SU-DHL-6 (cell line): ENCODE measurements around the gene PCDHA13.

Experiments
- H2AFZ ChIP-seq: fragments of 200-600 bp; sonication (generic); 2 replicates; pipeline ENCODE4 v1.6.1; 2014; ENCODE audit warnings: low read depth, mild to moderate bottlenecking, moderate library complexity, mixed read lengths, antibody characterized with exemption, low read length; ENCODE audit not compliant: severe bottlenecking
- H3F3A ChIP-seq: fragments of 200-600 bp; shearing (Covaris generic); 2 replicates; pipeline ENCODE4 v1.6.0; 2016; ENCODE audit warnings: antibody characterized with exemption, mild to moderate bottlenecking; ENCODE audit not compliant: insufficient read depth
- H3K27ac ChIP-seq: fragments of 200-600 bp; sonication (generic); 2 replicates; pipeline ENCODE4 v1.5.1; 2016; ENCODE audit warnings: low read depth, mild to moderate bottlenecking, low read length, moderate library complexity, mixed read lengths
- H3K27me3 ChIP-seq: fragments of 200-600 bp; sonication (generic), shearing (Covaris generic); 2 replicates; pipeline ENCODE4 v1.6.0; 2014; ENCODE audit warnings: mild to moderate bottlenecking, low read length
- H3K36me3 ChIP-seq: fragments of 200-600 bp; sonication (generic); 2 replicates; pipeline ENCODE4 v1.6.1; 2014; ENCODE audit warnings: mild to moderate bottlenecking, low read length, mixed read lengths
- H3K4me2 ChIP-seq: fragments of 300-600, 200-600 bp; shearing (Covaris generic), sonication (generic); 2 replicates; pipeline ENCODE4 v1.6.0; 2014; ENCODE audit warnings: low read length, low read depth, mild to moderate bottlenecking; ENCODE audit not compliant: poor library complexity, severe bottlenecking
- H3K4me3 ChIP-seq: fragments of 200-600 bp; sonication (generic); 2 replicates; pipeline ENCODE4 v1.5.1; 2014; ENCODE audit warnings: antibody characterized with exemption, low read length, mild to moderate bottlenecking, mixed read lengths; ENCODE audit not compliant: insufficient read depth, poor library complexity, severe bottlenecking
- H3K79me2 ChIP-seq: fragments of 200-600 bp; sonication (generic); 2 replicates; pipeline ENCODE4 v1.6.1; 2014; ENCODE audit warnings: mild to moderate bottlenecking, low read length, moderate library complexity; ENCODE audit not compliant: insufficient read depth
- H3K9ac ChIP-seq: fragments of 200-600 bp; sonication (generic); 2 replicates; pipeline ENCODE4 v1.7.0; 2014; ENCODE audit warnings: mild to moderate bottlenecking, low read length
- H3K9me2 ChIP-seq: fragments of 200-600 bp; sonication (generic); replicated peaks from 2 replicates; pipeline ENCODE4 v1.6.1; 2014; ENCODE audit warnings: low read length; ENCODE audit not compliant: insufficient read depth
- H3K9me3 ChIP-seq: fragments of 200-600 bp; sonication (generic); 2 replicates; pipeline ENCODE4 v1.6.1; 2014; ENCODE audit warnings: low read length, mixed read lengths; ENCODE audit not compliant: insufficient read depth
- H4K20me1 ChIP-seq: fragments of 200-600 bp; sonication (generic); 2 replicates; pipeline ENCODE4 v1.6.1; 2014; ENCODE audit warnings: low read depth, mild to moderate bottlenecking, antibody characterized with exemption, low read length, moderate library complexity, mixed read lengths
- CTCF ChIP-seq: fragments of 200-600 bp; sonication (generic); IDR thresholded peaks from one replicate; pipeline ENCODE4 v1.5.1; 2017; ENCODE audit warnings: antibody characterized with exemption, mild to moderate bottlenecking, low read length, moderate library complexity; ENCODE audit not compliant: insufficient read depth, poor library complexity, severe bottlenecking
- EZH2phosphoT487 ChIP-seq: fragments of 200-600 bp; sonication (generic), shearing (Covaris generic); conservative IDR thresholded peaks from 2 replicates; pipeline ENCODE4 v1.6.1; 2018; ENCODE audit warnings: mild to moderate bottlenecking, antibody characterized with exemption, low read length, moderate library complexity, mixed read lengths

Gene PCDHA13

DNA sequence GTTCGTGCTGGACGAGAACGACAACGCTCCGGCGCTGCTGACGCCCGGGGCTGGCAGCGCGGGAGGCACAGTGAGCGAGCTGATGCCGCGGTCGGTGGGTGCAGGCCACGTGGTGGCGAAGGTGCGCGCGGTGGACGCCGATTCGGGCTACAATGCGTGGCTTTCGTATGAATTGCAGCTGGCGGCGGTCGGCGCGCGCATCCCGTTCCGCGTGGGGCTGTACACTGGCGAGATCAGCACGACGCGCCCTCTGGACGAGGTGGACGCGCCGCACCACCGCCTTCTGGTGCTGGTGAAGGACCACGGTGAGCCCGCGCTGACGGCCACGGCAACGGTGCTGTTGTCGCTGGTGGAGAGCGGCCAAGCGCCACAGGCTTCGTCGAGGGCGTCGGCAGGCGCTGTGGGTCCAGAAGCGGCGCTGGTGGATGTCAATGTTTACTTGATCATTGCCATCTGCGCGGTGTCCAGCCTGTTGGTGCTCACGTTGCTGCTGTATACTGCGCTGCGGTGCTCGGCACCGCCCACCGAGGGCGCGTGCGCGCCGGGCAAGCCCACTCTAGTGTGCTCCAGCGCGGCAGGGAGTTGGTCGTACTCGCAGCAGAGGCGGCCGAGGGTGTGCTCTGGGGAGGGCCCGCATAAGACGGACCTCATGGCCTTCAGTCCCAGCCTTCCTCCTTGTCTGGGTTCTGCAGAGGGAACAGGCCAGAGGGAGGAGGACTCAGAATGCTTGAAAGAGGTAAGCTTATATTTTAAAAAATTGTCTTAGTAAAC, 2.2 kb downstream of the PCDHA13 start:
- H3F3A ChIP-seq, result no peaks in the 10 kb centered on the region; the same call in 1 of the 2 replicates
- no peaks in the 10 kb centered on the region for H3K9me2 ChIP-seq
- TF ChIP-seq CTCF (no peak), EZH2phosphoT487 (no peak)
- no peaks in the 10 kb centered on the region for H3K9me3 ChIP-seq
- H3K27ac ChIP-seq, result no peak overlapping the region
- H3K36me3 ChIP-seq, result no peaks in the 10 kb centered on the region
- H2AFZ ChIP-seq, result no peak overlapping the region
- no peaks in the 10 kb centered on the region for H3K79me2 ChIP-seq
- no peak overlapping the region for H3K4me3 ChIP-seq
- H3K4me2 ChIP-seq, result no peak overlapping the region
- H3K9ac ChIP-seq, result no peak overlapping the region
- no peaks in the 10 kb centered on the region for H4K20me1 ChIP-seq
- no peaks in the 10 kb centered on the region for H3K27me3 ChIP-seq

GRCh38 chr5:140916325-140916724, 34.4 kb downstream of the PCDHA13 start:
- Histone ChIP-seq H3K4me3 (no peak overlapping the region), H3K9me2 (no peaks in the 10 kb centered on the region), H3K79me2 (no peaks in the 10 kb centered on the region), H3K27me3 (no peaks in the 10 kb centered on the region), H3K9ac (no peak overlapping the region), H3K9me3 (no peaks in the 10 kb centered on the region), H3F3A (no peaks in the 10 kb centered on the region), H3K36me3 (no peaks in the 10 kb centered on the region), H3K4me2 (no peak overlapping the region), H3K27ac (no peak overlapping the region), H4K20me1 (no peaks in the 10 kb centered on the region), H2AFZ (no peak overlapping the region)
- TF ChIP-seq EZH2phosphoT487 (no peak), CTCF (no peak)

DNA sequence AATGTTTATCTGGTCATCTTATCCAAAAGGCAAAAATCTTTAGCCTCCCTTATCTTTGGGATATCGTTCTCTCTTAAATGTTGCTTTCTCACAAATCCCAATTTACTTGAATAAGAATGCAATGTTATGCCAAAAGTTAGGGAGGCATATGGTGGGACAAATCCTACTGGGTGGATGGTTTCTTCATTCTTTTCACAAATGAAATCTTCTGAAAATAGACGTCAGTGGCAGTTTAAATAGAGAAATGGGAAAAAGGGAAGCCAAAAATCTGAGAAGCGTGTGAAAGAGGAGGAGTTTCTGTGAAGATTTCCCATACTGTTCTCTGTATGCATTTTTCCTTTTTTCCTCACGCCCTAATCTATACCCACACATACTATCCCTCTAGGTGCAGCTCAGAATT, 41.7 kb downstream of the PCDHA13 start:
- Histone ChIP-seq H3K27ac (no peak overlapping the region), H3K27me3 (no peaks in the 10 kb centered on the region), H3F3A (no peaks in the 10 kb centered on the region), H2AFZ (no peak overlapping the region), H3K36me3 (no peaks in the 10 kb centered on the region), H4K20me1 (no peaks in the 10 kb centered on the region), H3K4me3 (no peak overlapping the region), H3K4me2 (no peak overlapping the region), H3K9me2 (no peaks in the 10 kb centered on the region), H3K9ac (no peak overlapping the region), H3K9me3 (no peaks in the 10 kb centered on the region), H3K79me2 (no peaks in the 10 kb centered on the region)
- TF ChIP-seq CTCF (no peak), EZH2phosphoT487 (no peak)
